ENCODE measurements around the gene KLHDC3. TPM values are rescaled to one million over a fixed set of nuclear protein-coding genes. Genes with fewer than 3 reads are reported as not detected.

Gene KLHDC3
- total and polyA plus RNA-seq, 10 of the 15 experiments (the other 5 are each of a cell fraction or from before 2014, with no cell fraction given): 2.4 to 102 (median 55.4) TPM

GRCh38 chr6:43060034-43060754 is 46.1 kb downstream of the KLHDC3 start:
- intact Hi-C loops (cut with micrococcal nuclease; ENCODE audit: unreplicated experiment) (no loop called here), in situ Hi-C loops (cut with MboI) (no loop called here)
- peak overlapping the region; percentile 83 for H3K9ac ChIP-seq (ENCODE audit: control insufficient read depth, insufficient read depth, low read length)
- H4K20me1 ChIP-seq (ENCODE audit: control insufficient read depth, insufficient read depth): no peaks in the 10 kb centered on the region
- TF ChIP-seq IRF5 (IDR thresholded peaks at IDR 0.05; ENCODE audit: borderline replicate concordance): no peak
- 0 out of 2 replicates have a peak, but pooled peaks have one; percentile 4 for TF ChIP-seq DPF2 (IDR thresholded peaks at IDR 0.05)
- TF ChIP-seq RFX5 (IDR thresholded peaks at IDR 0.05; ENCODE audit: low read depth, low read length): no peak
- no peak for TF ChIP-seq HDAC6 (IDR thresholded peaks at IDR 0.05; ENCODE audit: unreplicated experiment)
- TF ChIP-seq LARP7 (IDR thresholded peaks at IDR 0.05): 0 out of 2 replicates have a peak, but pooled peaks have one; percentile 18
- no peak for TF ChIP-seq RUNX3 (IDR thresholded peaks at IDR 0.05; ENCODE audit: low read length)
- TF ChIP-seq NKRF (conservative IDR thresholded peaks at IDR 0.05): no peak
- TF ChIP-seq ZSCAN29 (IDR thresholded peaks at IDR 0.05): no peak
- TF ChIP-seq SRF (IDR thresholded peaks at IDR 0.05; ENCODE audit: low read depth in 2 of 2, low read length in 2 of 2): no peak
- ChIA-PET POLR2A (interaction anchor here (0.5 to 2.5 kb wide), 8 partner anchors 37 to 314 kb away, joined by 3 to 19 read pairs (median 7); partner anchors contain the start of genes CUL9, KLHDC3, MEA1 and PEX6), CTCF (interaction anchor here (1.4 kb wide), 1 partner anchor 84 kb away, joined by 4 read pairs; no protein-coding TSS in a partner anchor), RAD21 (ENCODE audit: unreplicated experiment) (interaction anchor here (0.8 to 3.0 kb wide), 5 partner anchors 9 to 84 kb away, joined by 3 to 16 read pairs (median 5); partner anchors contain the start of genes KLHDC3 and MEA1), SMC1A (ENCODE audit: uncharacterized antibody, unreplicated experiment) (interaction anchor here (1.4 to 1.6 kb wide), 2 partner anchors 86 to 147 kb away, joined by 3 to 6 read pairs; no protein-coding TSS in a partner anchor)
- 10% methylated on average over 13 of the region's 15 CpGs for WGBS (ENCODE audit: insufficient coverage, insufficient replicate concordance, low lambda C conversion rate, missing lambda C conversion rate)
- no peak for ATAC-seq
- H3K4me2 ChIP-seq (ENCODE audit: control insufficient read depth, insufficient read depth): peak overlapping the region; percentile 97
- H3K4me3 ChIP-seq: peak overlapping the region; percentile 79
- DNase-seq (ENCODE audit: low read depth, low spot score): no peak
- peaks cover 15% of the 10 kb centered on the region for H3K79me2 ChIP-seq (ENCODE audit: control insufficient read depth, insufficient read depth, low read length)
- H2AFZ ChIP-seq (ENCODE audit: control insufficient read depth, low read depth, low read length): peak overlapping the region; percentile 100
- BruUV-seq (replicated peaks): TSS peak; percentile 72
- no peaks in the 10 kb centered on the region for H3K27me3 ChIP-seq (replicated peaks in 1 of 2; ENCODE audit: control insufficient read depth in 2 of 2, insufficient read depth in 2 of 2, low read length in 1 of 2)
- H3K27ac ChIP-seq (ENCODE audit: control insufficient read depth, insufficient read depth): peak overlapping the region; percentile 87
- no peak for FAIRE-seq
- no peaks in the 10 kb centered on the region for H3K9me3 ChIP-seq (replicated peaks; ENCODE audit: control insufficient read depth, insufficient read depth, low read length)
- H3K36me3 ChIP-seq (ENCODE audit: control insufficient read depth in 2 of 2, insufficient read depth in 2 of 2, low read length in 1 of 2): no peaks in the 10 kb centered on the region; a peak in 2 of 4 replicates
- H3K4me1 ChIP-seq (ENCODE audit: control insufficient read depth, insufficient read depth, low read length): peaks cover 3% of the 10 kb centered on the region; the same call in 1 of the 2 replicates

All from GM12878 (cell line).